Panc1 (cell line): ENCODE results near the gene VAPA.

ENCODE experiments used
- POLR2AphosphoS5 ChIP-seq: IDR thresholded peaks from 2 replicates; pipeline ENCODE4 v1.6.1; 2012; ENCODE audit warnings: mild to moderate bottlenecking, low read depth, low read length, moderate library complexity
- SIN3A ChIP-seq: IDR thresholded peaks from 2 replicates; pipeline ENCODE4 v1.6.1; 2012; ENCODE audit warnings: low read depth, mild to moderate bottlenecking, low read length, moderate library complexity, borderline replicate concordance; ENCODE audit not compliant: insufficient read depth
- TCF7L2 ChIP-seq: IDR thresholded peaks from 2 replicates; pipeline ENCODE4 v1.6.1; 2011; ENCODE audit warnings: mild to moderate bottlenecking, low read depth, low read length, inconsistent platforms
- TF ChIP-seq, protein P1 (sequence below): fragments of 450-650 bp; IDR thresholded peaks from 2 replicates; pipeline ENCODE4 v1.5.1; 2017; ENCODE audit warnings: mild to moderate bottlenecking
- TF ChIP-seq, protein P2 (sequence below), 2 experiments: IDR thresholded peaks; 2 replicates each; pipeline ENCODE4 v1.6.1; 2011 to 2012; ENCODE audit warnings: low read depth in 2 of 2, control low read depth in 1 of 2, low read length in 1 of 2, mild to moderate bottlenecking in 1 of 2, moderate library complexity in 1 of 2; ENCODE audit not compliant: insufficient read depth in 1 of 2

DNA sequence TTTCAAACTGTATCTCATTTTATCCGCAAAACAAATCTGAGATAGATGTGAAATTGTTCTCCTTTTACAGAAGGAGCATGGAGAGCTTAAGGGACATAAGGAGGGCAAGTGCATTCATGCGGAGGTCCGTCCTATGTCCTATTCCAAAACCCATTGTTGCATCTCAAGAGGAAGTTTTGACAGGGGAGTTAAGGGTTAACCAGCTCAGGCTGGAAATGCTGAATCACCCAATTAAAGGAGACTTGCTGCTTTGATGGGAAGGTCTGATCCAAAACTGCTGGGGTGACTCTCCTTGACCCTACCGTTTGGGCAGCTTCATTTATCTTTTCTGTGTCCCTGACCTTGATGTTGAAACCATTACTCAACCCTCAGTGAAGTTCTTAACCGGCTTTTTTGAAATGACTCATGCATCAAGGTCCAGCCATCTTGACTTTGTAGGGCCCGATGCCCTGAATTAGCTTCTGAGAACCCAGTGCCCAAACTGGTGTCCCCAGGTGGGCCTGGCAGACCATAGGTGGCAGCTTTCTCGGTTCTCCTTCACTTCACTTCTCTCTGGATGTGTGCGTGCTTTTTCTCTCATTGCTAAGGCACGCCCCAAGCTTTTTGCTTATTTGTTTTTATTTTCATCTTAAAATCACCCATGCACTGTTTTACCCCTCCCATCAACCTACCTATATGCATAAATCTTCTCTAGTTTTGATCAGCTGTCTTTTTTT lies 43.9 kb upstream of the VAPA start:
- TF ChIP-seq, protein P1, sequence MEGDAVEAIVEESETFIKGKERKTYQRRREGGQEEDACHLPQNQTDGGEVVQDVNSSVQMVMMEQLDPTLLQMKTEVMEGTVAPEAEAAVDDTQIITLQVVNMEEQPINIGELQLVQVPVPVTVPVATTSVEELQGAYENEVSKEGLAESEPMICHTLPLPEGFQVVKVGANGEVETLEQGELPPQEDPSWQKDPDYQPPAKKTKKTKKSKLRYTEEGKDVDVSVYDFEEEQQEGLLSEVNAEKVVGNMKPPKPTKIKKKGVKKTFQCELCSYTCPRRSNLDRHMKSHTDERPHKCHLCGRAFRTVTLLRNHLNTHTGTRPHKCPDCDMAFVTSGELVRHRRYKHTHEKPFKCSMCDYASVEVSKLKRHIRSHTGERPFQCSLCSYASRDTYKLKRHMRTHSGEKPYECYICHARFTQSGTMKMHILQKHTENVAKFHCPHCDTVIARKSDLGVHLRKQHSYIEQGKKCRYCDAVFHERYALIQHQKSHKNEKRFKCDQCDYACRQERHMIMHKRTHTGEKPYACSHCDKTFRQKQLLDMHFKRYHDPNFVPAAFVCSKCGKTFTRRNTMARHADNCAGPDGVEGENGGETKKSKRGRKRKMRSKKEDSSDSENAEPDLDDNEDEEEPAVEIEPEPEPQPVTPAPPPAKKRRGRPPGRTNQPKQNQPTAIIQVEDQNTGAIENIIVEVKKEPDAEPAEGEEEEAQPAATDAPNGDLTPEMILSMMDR, result no peak
- TF ChIP-seq POLR2AphosphoS5 (no peak), SIN3A (no peak), TCF7L2 (peak; percentile 57; the same call in 1 of the 2 replicates)
- TF ChIP-seq, protein P2, sequence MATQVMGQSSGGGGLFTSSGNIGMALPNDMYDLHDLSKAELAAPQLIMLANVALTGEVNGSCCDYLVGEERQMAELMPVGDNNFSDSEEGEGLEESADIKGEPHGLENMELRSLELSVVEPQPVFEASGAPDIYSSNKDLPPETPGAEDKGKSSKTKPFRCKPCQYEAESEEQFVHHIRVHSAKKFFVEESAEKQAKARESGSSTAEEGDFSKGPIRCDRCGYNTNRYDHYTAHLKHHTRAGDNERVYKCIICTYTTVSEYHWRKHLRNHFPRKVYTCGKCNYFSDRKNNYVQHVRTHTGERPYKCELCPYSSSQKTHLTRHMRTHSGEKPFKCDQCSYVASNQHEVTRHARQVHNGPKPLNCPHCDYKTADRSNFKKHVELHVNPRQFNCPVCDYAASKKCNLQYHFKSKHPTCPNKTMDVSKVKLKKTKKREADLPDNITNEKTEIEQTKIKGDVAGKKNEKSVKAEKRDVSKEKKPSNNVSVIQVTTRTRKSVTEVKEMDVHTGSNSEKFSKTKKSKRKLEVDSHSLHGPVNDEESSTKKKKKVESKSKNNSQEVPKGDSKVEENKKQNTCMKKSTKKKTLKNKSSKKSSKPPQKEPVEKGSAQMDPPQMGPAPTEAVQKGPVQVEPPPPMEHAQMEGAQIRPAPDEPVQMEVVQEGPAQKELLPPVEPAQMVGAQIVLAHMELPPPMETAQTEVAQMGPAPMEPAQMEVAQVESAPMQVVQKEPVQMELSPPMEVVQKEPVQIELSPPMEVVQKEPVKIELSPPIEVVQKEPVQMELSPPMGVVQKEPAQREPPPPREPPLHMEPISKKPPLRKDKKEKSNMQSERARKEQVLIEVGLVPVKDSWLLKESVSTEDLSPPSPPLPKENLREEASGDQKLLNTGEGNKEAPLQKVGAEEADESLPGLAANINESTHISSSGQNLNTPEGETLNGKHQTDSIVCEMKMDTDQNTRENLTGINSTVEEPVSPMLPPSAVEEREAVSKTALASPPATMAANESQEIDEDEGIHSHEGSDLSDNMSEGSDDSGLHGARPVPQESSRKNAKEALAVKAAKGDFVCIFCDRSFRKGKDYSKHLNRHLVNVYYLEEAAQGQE (IDR thresholded peaks at IDR 0.05; ENCODE audit: insufficient read depth in 1 of 2, low read depth in 2 of 2, low read length in 1 of 2), result no peak
